Spleen (tissue), 13 donors: ENCODE results near the gene VWA3B. TPM values are rescaled to one million over a fixed set of nuclear protein-coding genes. Genes with fewer than 3 reads are reported as not detected.

Experiments
- DNase-seq: peaks from one replicate; pipeline ENCODE4 v3.0.0-alpha.2; 2020
- H3K27ac ChIP-seq, 8 donors: fragments of 200-600 bp; sonication (generic) in 7 of 8; 1 replicate in 4 of 8; 2 replicates in 4 of 8; pipeline versions ENCODE4 v1.5.0 to v1.8.0; 2016 to 2021; ENCODE audit warnings: inconsistent platforms in 4 of 8, mild to moderate bottlenecking in 4 of 8, moderate library complexity in 1 of 8
- H3K27me3 ChIP-seq, 7 donors: fragments of 200-600 bp; sonication (generic) in 6 of 7; replicated peaks in 1 of 7; 1 replicate in 4 of 7; 2 replicates in 3 of 7; pipeline versions ENCODE4 v1.5.0 to v1.8.0; 2016 to 2021; ENCODE audit warnings: inconsistent platforms in 3 of 7, mild to moderate bottlenecking in 1 of 7
- H3K36me3 ChIP-seq, 6 donors: fragments of 200-600 bp; sonication (generic) in 5 of 6; 1 replicate in 4 of 6; 2 replicates in 2 of 6; pipeline versions ENCODE4 v1.5.0 to v1.8.0; 2016 to 2021; ENCODE audit warnings: inconsistent platforms in 2 of 6
- H3K4me1 ChIP-seq, 6 donors: fragments of 200-600 bp; sonication (generic) in 5 of 6; 1 replicate in 3 of 6; 2 replicates in 3 of 6; pipeline versions ENCODE4 v1.5.0 to v1.8.0; 2016 to 2021; ENCODE audit warnings: inconsistent platforms in 3 of 6
- H3K4me3 ChIP-seq, 8 donors: fragments of 200-600 bp; sonication (generic) in 7 of 8; 1 replicate in 4 of 8; 2 replicates in 4 of 8; pipeline versions ENCODE4 v1.5.0 to v1.8.0; 2016 to 2021; ENCODE audit warnings: inconsistent platforms in 4 of 8, mild to moderate bottlenecking in 4 of 8, moderate library complexity in 2 of 8
- H3K9me3 ChIP-seq, 8 donors: fragments of 200-600 bp; sonication (generic) in 7 of 8; 1 replicate in 4 of 8; 2 replicates in 4 of 8; pipeline versions ENCODE4 v1.5.0 to v1.8.0; 2016 to 2021; ENCODE audit warnings: inconsistent platforms in 4 of 8
- POLR2A ChIP-seq, 3 donors: fragments of 450-650 bp; IDR thresholded peaks; one replicate each; pipeline ENCODE4 v1.5.1; 2017; ENCODE audit warnings: antibody characterized with exemption in 3 of 3, mild to moderate bottlenecking in 1 of 3
- POLR2AphosphoS5 ChIP-seq, 3 donors: sonication (generic); formaldehyde crosslinking; IDR thresholded peaks; one replicate each; pipeline ENCODE4 v1.5.1; 2017; ENCODE audit warnings: antibody characterized with exemption in 3 of 3
- WGBS, 5 donors: extraction: QIAGEN DNeasy Blood & Tissue Kit in 3 of 5; methylation state at CpG; one replicate each; pipeline versions ENCODE4 v1.1.5 to v1.1.7; 2013 to 2018; 5-methylcytosine and 5-hydroxymethylcytosine counted together
- intact Hi-C: fragments of 100-400 bp; cut with DNase I; formaldehyde crosslinking; loops from one replicate; pipeline ENCODE4 v1.15.0; 2023; ENCODE audit warnings: low total_unique reads
- long read RNA-seq, 2 donors: transcript quantifications; one replicate each; lab custom pipeline, GENCODE V29; 2026
- polyA plus RNA-seq, 3 donors: library from polyadenylated mRNA; stranded (reverse); fragments of 200-250 nt; gene quantifications; one replicate each; pipeline ENCODE4 v1.2.1, GENCODE V29; 2013
- total RNA-seq, 7 donors: library from RNA; depleted of rRNA in 3 of 7; stranded (reverse); fragments of >200 nt in 3 of 7; fragmentation: NEBNext Ultra II Directional in 4 of 7; extraction: Animal tissue kit (Norgen Biotek cat#: 25700) in 4 of 7; gene quantifications; one replicate each; pipeline versions ENCODE4 v1.1.0 to v1.2.1, GENCODE V29; 2016 to 2021
- TF ChIP-seq, protein P1 (sequence below), 11 experiments: fragments of 200-600 bp in 7 of 11; fragments of 450-650 bp in 4 of 11; sonication (generic) in 4 of 11; IDR thresholded peaks in 8 of 11; conservative IDR thresholded peaks in 3 of 11; 1 replicate in 7 of 11; 2 replicates in 4 of 11; pipeline versions ENCODE4 v1.4.0 to v1.8.0; 2016 to 2021; ENCODE audit warnings: antibody characterized with exemption in 11 of 11, inconsistent platforms in 4 of 11, mild to moderate bottlenecking in 1 of 11
- donor health status: healthy with polysubstance abuse.
- donor health status: DM: no; HTN: no; CAD: no; lungs with moderate emphysema.
- donor health status: DM: no; HTN: no; CAD: no.
- donor health status: Bipolar disorder and iron deficiency.
- donor health status: healthy.
- donor health status: DM: no; HTN: no; CAD: no.
- donor health status: DM: yes; HTN: yes; CAD: no.

VWA3B gene, protein sequence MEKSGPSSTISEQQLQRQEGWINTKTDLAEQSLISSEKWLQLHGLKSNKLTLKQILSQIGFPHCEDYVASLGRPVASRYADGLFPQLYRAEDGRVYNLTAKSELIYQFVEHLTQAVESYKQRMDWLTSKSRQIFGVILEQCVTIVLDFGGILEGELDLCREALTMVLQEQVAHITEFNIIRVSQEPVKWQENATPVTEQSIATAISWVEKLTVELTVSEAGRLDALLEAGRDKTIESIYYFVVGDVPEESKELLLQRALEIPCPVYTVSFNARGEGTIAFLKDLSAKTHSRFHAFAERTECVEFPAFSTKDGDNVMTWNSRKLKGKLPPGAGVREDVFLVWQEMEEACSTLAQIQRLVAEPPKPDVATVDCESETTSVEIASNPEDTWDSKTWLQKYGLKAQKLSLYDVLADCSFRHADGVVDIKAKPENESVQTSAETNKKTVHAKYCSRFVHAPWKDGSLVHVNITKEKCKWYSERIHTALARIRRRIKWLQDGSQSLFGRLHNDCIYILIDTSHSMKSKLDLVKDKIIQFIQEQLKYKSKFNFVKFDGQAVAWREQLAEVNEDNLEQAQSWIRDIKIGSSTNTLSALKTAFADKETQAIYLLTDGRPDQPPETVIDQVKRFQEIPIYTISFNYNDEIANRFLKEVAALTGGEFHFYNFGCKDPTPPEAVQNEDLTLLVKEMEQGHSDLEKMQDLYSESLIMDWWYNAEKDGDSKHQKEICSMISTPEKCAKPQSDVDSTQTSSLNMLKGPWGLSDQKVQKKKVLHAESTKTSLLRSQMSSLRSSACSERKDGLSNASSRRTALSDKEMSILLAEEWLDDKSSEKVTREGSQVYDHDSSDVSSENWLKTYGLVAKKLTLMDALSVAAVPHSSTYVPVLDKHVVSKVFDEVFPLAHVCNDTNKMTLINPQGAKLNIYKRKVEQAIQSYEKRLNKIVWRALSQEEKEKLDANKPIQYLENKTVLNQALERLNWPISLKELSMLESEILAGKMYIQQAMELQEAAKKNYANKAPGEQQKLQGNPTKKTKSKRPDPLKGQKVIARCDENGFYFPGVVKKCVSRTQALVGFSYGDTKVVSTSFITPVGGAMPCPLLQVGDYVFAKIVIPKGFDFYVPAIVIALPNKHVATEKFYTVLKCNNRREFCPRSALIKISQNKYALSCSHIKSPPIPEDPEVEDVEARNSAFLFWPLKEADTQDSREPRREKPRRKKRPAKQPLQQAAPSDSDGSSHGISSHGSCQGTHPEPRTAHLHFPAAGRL (N-terminal part only)
- total RNA-seq (not detected), polyA plus RNA-seq (under 1 TPM in 2 of 3 donors, not detected in 1; 0.02 to 0.13 TPM)
- long read RNA-seq, donor 1: 0 reads
- long read RNA-seq, donor 2: 0 reads

DNA sequence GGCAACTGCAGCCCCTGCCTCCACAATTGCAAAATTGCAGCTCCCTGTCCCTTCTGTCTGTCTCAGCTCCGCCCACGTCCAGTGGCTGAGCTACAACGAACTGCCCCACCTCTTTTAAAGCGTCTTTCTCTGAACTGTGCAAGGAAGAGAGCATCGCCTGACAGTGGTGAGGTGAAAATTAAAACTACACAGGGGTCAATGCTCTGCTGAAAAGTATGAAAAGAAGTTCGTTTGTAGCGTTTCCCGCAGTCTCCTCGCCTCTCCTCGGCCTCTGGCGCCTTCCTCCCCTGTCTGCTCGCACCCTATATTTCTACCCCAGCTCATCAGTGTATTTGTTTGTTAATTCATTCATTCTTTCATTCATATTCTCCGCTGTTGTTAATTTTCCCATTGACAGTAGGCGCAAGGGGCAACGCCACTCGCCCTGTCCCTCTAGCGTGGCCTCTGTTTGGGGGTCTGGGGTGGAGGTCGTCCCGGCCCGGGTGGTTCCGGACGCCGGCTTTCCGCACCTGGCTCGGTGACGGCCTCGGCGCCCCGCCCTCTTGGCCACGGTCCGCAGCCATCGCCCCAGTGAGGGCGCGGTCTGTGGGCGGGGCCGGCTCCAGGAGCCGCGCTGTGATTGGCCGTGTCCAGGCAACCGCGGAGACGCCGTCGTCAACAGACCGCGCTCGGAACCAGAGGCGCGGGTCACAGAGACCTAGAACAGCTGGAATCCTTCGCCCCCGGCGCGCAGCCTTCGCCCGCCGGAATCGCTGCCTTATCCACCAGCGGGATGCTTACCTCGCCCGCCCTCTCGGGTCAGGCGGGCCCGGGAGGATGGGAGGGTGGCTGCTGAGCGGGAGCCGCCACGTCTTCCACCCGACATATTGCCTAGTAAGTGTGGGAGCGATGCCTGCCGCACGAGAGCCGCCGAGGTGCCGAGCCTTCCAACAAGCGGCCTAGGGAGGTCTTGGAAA, at the start of gene VWA3B:
TSS of gene VWA3B (plus strand) at position 677 of the 956 bp plus-strand sequence. CDS start 5,926 bp downstream, outside the sequence.
- DNase-seq: peak; percentile 93
- Histone ChIP-seq H3K4me3 (peak within 1 kb of the TSS; percentile 30 to 76 (median 54)), H3K9me3 (no peaks in the 10 kb centered on the region), H3K27me3 (peaks cover 0 to 38% (median 5%) of the 10 kb centered on the region in 7 donors), H3K36me3 (no peaks in the 10 kb centered on the region), H3K27ac (peak within 1 kb of the TSS in 4 of 8 donors; percentile 2 to 68 (median 45)), H3K4me1 (peaks cover 14 to 68% (median 35%) of the 10 kb centered on the region in 6 donors)
- 2 to 4% (median 3%) methylated on average over 33 to 74 of the region's 74 CpGs for WGBS, 5 donors
- intact Hi-C loops: no loop called here
- TF ChIP-seq POLR2A (IDR thresholded peaks at IDR 0.05) (no peak), POLR2AphosphoS5 (IDR thresholded peaks at IDR 0.05) (peak in 2 of 3 donors; percentile 47 to 69)
- TF ChIP-seq, protein P1, sequence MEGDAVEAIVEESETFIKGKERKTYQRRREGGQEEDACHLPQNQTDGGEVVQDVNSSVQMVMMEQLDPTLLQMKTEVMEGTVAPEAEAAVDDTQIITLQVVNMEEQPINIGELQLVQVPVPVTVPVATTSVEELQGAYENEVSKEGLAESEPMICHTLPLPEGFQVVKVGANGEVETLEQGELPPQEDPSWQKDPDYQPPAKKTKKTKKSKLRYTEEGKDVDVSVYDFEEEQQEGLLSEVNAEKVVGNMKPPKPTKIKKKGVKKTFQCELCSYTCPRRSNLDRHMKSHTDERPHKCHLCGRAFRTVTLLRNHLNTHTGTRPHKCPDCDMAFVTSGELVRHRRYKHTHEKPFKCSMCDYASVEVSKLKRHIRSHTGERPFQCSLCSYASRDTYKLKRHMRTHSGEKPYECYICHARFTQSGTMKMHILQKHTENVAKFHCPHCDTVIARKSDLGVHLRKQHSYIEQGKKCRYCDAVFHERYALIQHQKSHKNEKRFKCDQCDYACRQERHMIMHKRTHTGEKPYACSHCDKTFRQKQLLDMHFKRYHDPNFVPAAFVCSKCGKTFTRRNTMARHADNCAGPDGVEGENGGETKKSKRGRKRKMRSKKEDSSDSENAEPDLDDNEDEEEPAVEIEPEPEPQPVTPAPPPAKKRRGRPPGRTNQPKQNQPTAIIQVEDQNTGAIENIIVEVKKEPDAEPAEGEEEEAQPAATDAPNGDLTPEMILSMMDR (IDR thresholded peaks at IDR 0.05 in 8 of 11, conservative IDR thresholded peaks at IDR 0.05 in 3 of 11): no peak

DNA sequence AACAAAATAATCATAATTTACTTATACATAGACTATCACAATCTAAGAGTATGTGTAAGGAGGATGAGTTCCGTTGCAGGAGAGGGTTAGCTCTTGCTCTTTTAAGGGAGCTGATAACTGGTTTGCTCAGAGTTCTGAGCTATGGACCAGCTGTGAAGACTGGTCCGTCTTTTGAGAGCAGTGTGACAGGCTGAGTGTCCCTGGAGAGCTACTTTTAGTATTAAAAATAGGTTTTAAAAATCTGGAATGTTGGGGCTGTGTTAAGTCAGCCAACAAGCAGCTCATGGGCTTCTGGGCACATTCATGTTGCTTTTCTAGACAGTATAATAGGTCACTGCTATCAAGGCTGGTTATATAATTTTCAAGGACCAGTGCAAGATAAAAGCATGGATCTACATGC, 49.8 kb upstream of the VWA3B start:
- no peaks in the 10 kb centered on the region for H3K9me3 ChIP-seq
- intact Hi-C loops: no loop called here
- no peaks in the 10 kb centered on the region for H3K36me3 ChIP-seq
- H3K4me1 ChIP-seq: peaks cover 0 to 25% (median 11%) of the 10 kb centered on the region in 6 donors
- TF ChIP-seq POLR2AphosphoS5 (IDR thresholded peaks at IDR 0.05) (no peak), POLR2A (IDR thresholded peaks at IDR 0.05) (no peak)
- TF ChIP-seq, protein P1 (IDR thresholded peaks at IDR 0.05 in 8 of 11, conservative IDR thresholded peaks at IDR 0.05 in 3 of 11): no peak
- 71 to 89% (median 84%) methylated on average over 2 of the region's 2 CpGs for WGBS, 5 donors
- no peak overlapping the region for H3K27ac ChIP-seq
- no peak overlapping the region for H3K4me3 ChIP-seq
- no peaks in the 10 kb centered on the region for H3K27me3 ChIP-seq
- DNase-seq: no peak

DNA sequence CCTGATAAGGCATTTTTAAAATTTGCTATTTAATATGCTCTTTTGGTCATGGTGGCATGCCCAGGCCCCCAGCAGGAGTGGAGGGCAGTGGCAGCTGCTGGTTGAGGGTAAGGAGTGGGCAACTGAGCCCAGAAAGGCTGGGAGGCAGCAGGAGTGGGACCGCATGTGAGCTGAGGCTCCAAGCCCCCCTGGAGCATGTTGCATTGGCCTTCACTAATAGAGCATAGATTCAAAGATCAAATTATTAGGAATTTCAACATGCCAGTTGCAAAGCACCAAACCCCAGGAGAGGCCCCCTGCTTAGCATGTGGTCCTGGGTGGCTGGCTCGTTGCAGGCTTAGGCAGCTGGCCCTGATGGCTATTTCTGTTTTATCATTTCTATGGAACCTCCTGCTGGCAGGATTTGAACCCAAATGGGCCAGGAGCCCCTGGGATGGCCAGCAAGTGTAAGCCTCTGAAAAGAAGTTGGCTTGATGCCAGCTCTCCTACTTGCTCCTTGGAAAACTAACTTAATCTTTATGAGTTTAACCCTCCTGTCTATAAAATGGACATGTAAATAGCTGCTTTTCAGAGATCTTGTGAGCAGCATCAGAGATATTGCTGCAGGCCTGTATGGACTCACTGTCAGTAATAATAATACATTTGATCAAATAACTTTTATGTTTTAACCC, 49.2 kb upstream of the VWA3B start:
- Histone ChIP-seq H3K36me3 (no peaks in the 10 kb centered on the region), H3K27me3 (no peaks in the 10 kb centered on the region), H3K27ac (no peak overlapping the region), H3K4me3 (no peak overlapping the region), H3K4me1 (peaks cover 0 to 25% (median 11%) of the 10 kb centered on the region in 6 donors), H3K9me3 (peaks cover 0 to 4% (median under 1%) of the 10 kb centered on the region in 8 donors)
- no peak for DNase-seq
- intact Hi-C loops: no loop called here
- TF ChIP-seq, protein P1 (IDR thresholded peaks at IDR 0.05 in 8 of 11, conservative IDR thresholded peaks at IDR 0.05 in 3 of 11): no peak
- no peak for TF ChIP-seq POLR2AphosphoS5 (IDR thresholded peaks at IDR 0.05)
- no peak for TF ChIP-seq POLR2A (IDR thresholded peaks at IDR 0.05)
- 70 to 88% (median 84%) methylated on average over 2 of the region's 2 CpGs for WGBS, 5 donors
